K562 (cell line): ENCODE data around the gene FABP7. TPM values are rescaled to one million over a fixed set of nuclear protein-coding genes. Genes with fewer than 3 reads are reported as not detected.

Experiments
- CTCFL ChIP-seq: IDR thresholded peaks from 2 replicates; pipeline ENCODE4 v1.6.1; 2011; ENCODE audit warnings: borderline replicate concordance, low read depth, mild to moderate bottlenecking, moderate library complexity, low read length; ENCODE audit not compliant: insufficient read depth, poor library complexity, severe bottlenecking
- HEY1 ChIP-seq: fragments of 250-450 bp; sonication (Bioruptor Pico); IDR thresholded peaks from 2 replicates; pipeline ENCODE4 v1.5.0; 2020; ENCODE audit warnings: mild to moderate bottlenecking, moderate library complexity, borderline replicate concordance
- JUN ChIP-seq, 2 experiments: sonication (generic) in 1 of 2; formaldehyde crosslinking in 1 of 2; IDR thresholded peaks; 2 replicates each; pipeline versions ENCODE4 v1.6.1 to v1.8.0; 2012 to 2022; ENCODE audit warnings: borderline replicate concordance in 2 of 2, mild to moderate bottlenecking in 2 of 2, improper control_type of control experiment in 1 of 2, low read depth in 1 of 2, low read length in 1 of 2, missing genetic modification reagents in 1 of 2
- KDM2B ChIP-seq: fragments of 250-450 bp; sonication (Bioruptor Pico); IDR thresholded peaks from 2 replicates; pipeline ENCODE4 v1.8.0; 2021; ENCODE audit warnings: mild to moderate bottlenecking, moderate library complexity
- SIN3A ChIP-seq, 2 experiments: fragments of 150-350 bp in 1 of 2; IDR thresholded peaks; 2 replicates each; pipeline ENCODE4 v1.6.1; 2011 to 2016; ENCODE audit warnings: borderline replicate concordance in 2 of 2, low read depth in 2 of 2, low read length in 2 of 2, mild to moderate bottlenecking in 2 of 2, moderate library complexity in 2 of 2; ENCODE audit not compliant: control insufficient read depth in 1 of 2
- SMARCC2 ChIP-seq: fragments of 450-650 bp; IDR thresholded peaks from 2 replicates; pipeline ENCODE4 v1.6.1; 2017; ENCODE audit warnings: antibody characterized with exemption, moderate library complexity, mild to moderate bottlenecking, low read depth
- ZKSCAN8 ChIP-seq: fragments of 200-800 bp; sonication (Bioruptor generic); IDR thresholded peaks from 2 replicates; pipeline ENCODE4 v1.6.1; 2016; ENCODE audit warnings: missing genetic modification characterization, missing compliant biosample characterization
- polyA plus RNA-seq, 8 experiments: library from polyadenylated mRNA; depleted of rRNA in 4 of 8; stranded (reverse) in 5 of 8; unstranded in 3 of 8; fragments of >200 nt; fragmentation: Nextera tagmentation in 2 of 8; fragmentation: Illumina TruSeq in 1 of 8; extraction: Ambion mirVana in 2 of 8; extraction: Trizol in 1 of 8; gene quantifications; 2 replicates each; pipeline versions ENCODE4 v1.2.1 to v1.2.3, GENCODE V29; 2011 to 2014; ENCODE audit warnings: inconsistent platforms in 1 of 8, missing spikeins in 1 of 8
- total RNA-seq, 7 experiments: library from RNA; depleted of rRNA in 6 of 7; stranded (reverse); fragments of >200 nt in 6 of 7; fragmentation: Illumina TruSeq in 2 of 7; extraction: Trizol in 2 of 7; gene quantifications; 2 replicates each; pipeline versions ENCODE4 v1.2.1 to v1.2.3, GENCODE V29; 2011 to 2021; ENCODE audit warnings: low replicate concordance in 1 of 7
- TF ChIP-seq, protein P1 (sequence below), 2 experiments: fragments of 450-650 bp; formaldehyde crosslinking in 1 of 2; IDR thresholded peaks; 2 replicates each; pipeline versions ENCODE4 v1.4.0 to v1.6.1; 2014 to 2020; ENCODE audit warnings: mild to moderate bottlenecking in 2 of 2, borderline replicate concordance in 1 of 2, low read depth in 1 of 2

The FABP7 gene
- total and polyA plus RNA-seq, 9 of the 15 experiments (the other 6 are each of a cell fraction or from before 2014, with no cell fraction given) = 0.07 to 0.14 TPM; not detected in 7

GRCh38 chr6:122778985-122779661 is 393 bp upstream of the FABP7 start (continued):
- TF ChIP-seq, protein P1, sequence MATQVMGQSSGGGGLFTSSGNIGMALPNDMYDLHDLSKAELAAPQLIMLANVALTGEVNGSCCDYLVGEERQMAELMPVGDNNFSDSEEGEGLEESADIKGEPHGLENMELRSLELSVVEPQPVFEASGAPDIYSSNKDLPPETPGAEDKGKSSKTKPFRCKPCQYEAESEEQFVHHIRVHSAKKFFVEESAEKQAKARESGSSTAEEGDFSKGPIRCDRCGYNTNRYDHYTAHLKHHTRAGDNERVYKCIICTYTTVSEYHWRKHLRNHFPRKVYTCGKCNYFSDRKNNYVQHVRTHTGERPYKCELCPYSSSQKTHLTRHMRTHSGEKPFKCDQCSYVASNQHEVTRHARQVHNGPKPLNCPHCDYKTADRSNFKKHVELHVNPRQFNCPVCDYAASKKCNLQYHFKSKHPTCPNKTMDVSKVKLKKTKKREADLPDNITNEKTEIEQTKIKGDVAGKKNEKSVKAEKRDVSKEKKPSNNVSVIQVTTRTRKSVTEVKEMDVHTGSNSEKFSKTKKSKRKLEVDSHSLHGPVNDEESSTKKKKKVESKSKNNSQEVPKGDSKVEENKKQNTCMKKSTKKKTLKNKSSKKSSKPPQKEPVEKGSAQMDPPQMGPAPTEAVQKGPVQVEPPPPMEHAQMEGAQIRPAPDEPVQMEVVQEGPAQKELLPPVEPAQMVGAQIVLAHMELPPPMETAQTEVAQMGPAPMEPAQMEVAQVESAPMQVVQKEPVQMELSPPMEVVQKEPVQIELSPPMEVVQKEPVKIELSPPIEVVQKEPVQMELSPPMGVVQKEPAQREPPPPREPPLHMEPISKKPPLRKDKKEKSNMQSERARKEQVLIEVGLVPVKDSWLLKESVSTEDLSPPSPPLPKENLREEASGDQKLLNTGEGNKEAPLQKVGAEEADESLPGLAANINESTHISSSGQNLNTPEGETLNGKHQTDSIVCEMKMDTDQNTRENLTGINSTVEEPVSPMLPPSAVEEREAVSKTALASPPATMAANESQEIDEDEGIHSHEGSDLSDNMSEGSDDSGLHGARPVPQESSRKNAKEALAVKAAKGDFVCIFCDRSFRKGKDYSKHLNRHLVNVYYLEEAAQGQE (IDR thresholded peaks at IDR 0.05; ENCODE audit: borderline replicate concordance) = no peak
- TF ChIP-seq, protein P1 (CRISPR knock-in tag; IDR thresholded peaks at IDR 0.05; ENCODE audit: low read depth) = no peak
- TF ChIP-seq SMARCC2 = no peak
- no peak for TF ChIP-seq CTCFL
- no peak for TF ChIP-seq SIN3A (IDR thresholded peaks at IDR 0.05; ENCODE audit: borderline replicate concordance in 2 of 2, control insufficient read depth in 1 of 2, low read depth in 2 of 2, low read length in 2 of 2)
- no peak for TF ChIP-seq JUN (IDR thresholded peaks at IDR 0.05; ENCODE audit: borderline replicate concordance, low read depth, low read length)
- no peak for TF ChIP-seq JUN (CRISPR knock-in tag; IDR thresholded peaks at IDR 0.05; ENCODE audit: borderline replicate concordance)
- TF ChIP-seq HEY1 (CRISPR knock-in tag) = no peak
- no peak for TF ChIP-seq ZKSCAN8 (CRISPR knock-in tag)
- no peak for TF ChIP-seq KDM2B (CRISPR knock-in tag)
